Calu3 (cell line): ENCODE results near the gene LDLRAD3. TPM values are rescaled to one million over a fixed set of nuclear protein-coding genes. Genes with fewer than 3 reads are reported as not detected.

Experiments
- BruUV-seq: library from RNA; stranded (reverse); fragments of 400-500 nt; replicated peaks from 2 replicates; lab custom pipeline; 2021; lab: Mats Ljungman, UMichigan
- CTCF ChIA-PET: fragments of 300-600 bp; sonication (Branson Sonifier 250); formaldehyde crosslinking; loops from one replicate; lab custom pipeline; 2022; ENCODE audit warnings: antibody characterized with exemption; lab: Charles Lee
- DNase-seq: peaks from one replicate; pipeline ENCODE4 v3.0.0; 2022
- H3K27ac Mint-ChIP-seq: one replicate; pipeline ENCODE4 v1.8.0; 2022; ENCODE audit warnings: mixed read lengths; ENCODE audit not compliant: unreplicated experiment
- H3K27me3 Mint-ChIP-seq: one replicate; pipeline ENCODE4 v1.8.0; 2022; ENCODE audit warnings: mixed read lengths; ENCODE audit not compliant: unreplicated experiment
- H3K36me3 Mint-ChIP-seq: one replicate; pipeline ENCODE4 v1.8.0; 2022; ENCODE audit warnings: mild to moderate bottlenecking, moderate library complexity, mixed read lengths; ENCODE audit not compliant: insufficient read depth, unreplicated experiment
- H3K4me1 Mint-ChIP-seq: one replicate; pipeline ENCODE4 v1.8.0; 2022; ENCODE audit warnings: mild to moderate bottlenecking, low read depth, mixed read lengths; ENCODE audit not compliant: unreplicated experiment
- H3K4me3 Mint-ChIP-seq: one replicate; pipeline ENCODE4 v1.8.0; 2022; ENCODE audit warnings: mild to moderate bottlenecking, low read depth, moderate library complexity, mixed read lengths; ENCODE audit not compliant: unreplicated experiment
- H3K9me3 Mint-ChIP-seq: one replicate; pipeline ENCODE4 v1.8.0; 2022; ENCODE audit warnings: low read depth, mixed read lengths; ENCODE audit not compliant: unreplicated experiment
- CTCF ChIP-seq: fragments of 200-600 bp; IDR thresholded peaks from one replicate; pipeline ENCODE4 v1.8.0; 2022; ENCODE audit warnings: antibody characterized with exemption; ENCODE audit not compliant: unreplicated experiment
- intact Hi-C: fragments of 100-400 bp; cut with micrococcal nuclease; formaldehyde crosslinking; loops from one replicate; pipeline ENCODE4 v1.10.0; 2022; ENCODE audit not compliant: unreplicated experiment
- total RNA-seq: library from RNA; stranded (reverse); gene quantifications from 2 replicates; pipeline ENCODE4 v1.2.3, GENCODE V29; 2022

Gene LDLRAD3
- total RNA-seq, 1 experiment from 2014 or later = 16.2 TPM

- BruUV-seq = no TSS peak
- TF ChIP-seq CTCF = no peak
- no peaks in the 10 kb centered on the region for H3K27me3 Mint-ChIP-seq
- H3K27ac Mint-ChIP-seq = no peak overlapping the region
- CTCF ChIA-PET = no interaction called here
- DNase-seq = no peak
- H3K4me3 Mint-ChIP-seq = no peak overlapping the region
- H3K36me3 Mint-ChIP-seq = peaks cover 17% of the 10 kb centered on the region
- intact Hi-C loops = loop anchor here (5.0 kb wide), 1 partner anchor 104 kb away; no protein-coding TSS in a partner anchor
- H3K4me1 Mint-ChIP-seq = peaks cover 39% of the 10 kb centered on the region
- H3K9me3 Mint-ChIP-seq = no peaks in the 10 kb centered on the region
These were observed 202.6 kb downstream of the LDLRAD3 start for GRCh38 chr11:36146437-36146836.

- TF ChIP-seq CTCF = no peak
- H3K36me3 Mint-ChIP-seq = peaks cover 17% of the 10 kb centered on the region
- H3K27me3 Mint-ChIP-seq = no peaks in the 10 kb centered on the region
- no peak overlapping the region for H3K27ac Mint-ChIP-seq
- CTCF ChIA-PET = no interaction called here
- no peak for DNase-seq
- no TSS peak for BruUV-seq
- H3K4me1 Mint-ChIP-seq = peaks cover 43% of the 10 kb centered on the region
- H3K9me3 Mint-ChIP-seq = no peaks in the 10 kb centered on the region
- no peak overlapping the region for H3K4me3 Mint-ChIP-seq
- intact Hi-C loops = loop anchor here (5.0 kb wide), 1 partner anchor 105 kb away; no protein-coding TSS in a partner anchor
These were observed 203.6 kb downstream of the LDLRAD3 start for GRCh38 chr11:36147491-36147890.

- no peak for TF ChIP-seq CTCF
- no peaks in the 10 kb centered on the region for H3K27me3 Mint-ChIP-seq
- H3K9me3 Mint-ChIP-seq = no peaks in the 10 kb centered on the region
- H3K27ac Mint-ChIP-seq = peak overlapping the region; percentile 88
- H3K36me3 Mint-ChIP-seq = peaks cover 17% of the 10 kb centered on the region
- peak overlapping the region; percentile 35 for H3K4me3 Mint-ChIP-seq
- H3K4me1 Mint-ChIP-seq = peaks cover 46% of the 10 kb centered on the region
- intact Hi-C loops = loop anchor here (5.0 kb wide), 1 partner anchor 106 kb away; no protein-coding TSS in a partner anchor
- CTCF ChIA-PET = no interaction called here
- no TSS peak for BruUV-seq
- DNase-seq = no peak
These were observed 204.8 kb downstream of the LDLRAD3 start for GRCh38 chr11:36148701-36149100.

GRCh38 chr11:36149538-36150242 lies 205.8 kb downstream of the LDLRAD3 start:
- Mint-ChIP-seq H3K4me3 (peak overlapping the region; percentile 35), H3K9me3 (no peaks in the 10 kb centered on the region), H3K4me1 (peaks cover 46% of the 10 kb centered on the region), H3K27ac (peak overlapping the region; percentile 88), H3K36me3 (peaks cover 17% of the 10 kb centered on the region), H3K27me3 (no peaks in the 10 kb centered on the region)
- peak; percentile 61 for TF ChIP-seq CTCF
- CTCF ChIA-PET = interaction anchor here (0.6 to 2.2 kb wide), 9 partner anchors 18 to 329 kb away, joined by 3 to 33 read pairs (median 3); no protein-coding TSS in a partner anchor
- intact Hi-C loops = loop anchor here (1.0 to 10.0 kb wide), 5 partner anchors 105 to 665 kb away; no protein-coding TSS in a partner anchor
- no TSS peak for BruUV-seq
- DNase-seq = peak; percentile 89
